Heart left ventricle (tissue), 16 donors: Measurements from ENCODE around the gene DLX3. TPM values are rescaled to one million over a fixed set of nuclear protein-coding genes. Genes with fewer than 3 reads are reported as not detected.
A peak's percentile ranks its signal among the peaks of the same experiment; 100 is the strongest.

Experiments
- ATAC-seq, 4 donors: fragments of 200-7000 bp; cut with Tn5 transposase; one replicate each; pipeline ENCODE4 v1.9.1; 2020 to 2022; ENCODE audit warnings: moderate library complexity in 4 of 4, mild to moderate bottlenecking in 3 of 4, moderate number of reproducible peaks in 1 of 4
- DNase-seq, 5 donors: peaks; one replicate each; pipeline ENCODE4 v3.0.0-alpha.2; 2020
- H3K27ac ChIP-seq, 12 donors: fragments of 200-600 bp; sonication (generic) in 4 of 12; one replicate each; pipeline versions ENCODE4 v1.5.0 to v1.8.0; 2016 to 2022; ENCODE audit warnings: mild to moderate bottlenecking in 2 of 12
- H3K27me3 ChIP-seq, 9 donors: fragments of 200-600 bp; sonication (generic) in 2 of 9; one replicate each; pipeline versions ENCODE4 v1.5.1 to v1.8.0; 2016 to 2022; ENCODE audit warnings: mild to moderate bottlenecking in 3 of 9
- H3K36me3 ChIP-seq, 9 donors: fragments of 200-600 bp; sonication (generic) in 2 of 9; one replicate each; pipeline versions ENCODE4 v1.5.0 to v1.8.0; 2018 to 2022; ENCODE audit warnings: mild to moderate bottlenecking in 2 of 9
- H3K4me1 ChIP-seq, 12 donors: fragments of 200-600 bp; sonication (generic) in 4 of 12; one replicate each; pipeline versions ENCODE4 v1.5.0 to v1.8.0; 2016 to 2022; ENCODE audit warnings: mild to moderate bottlenecking in 3 of 12
- H3K4me3 ChIP-seq, 12 donors: fragments of 200-600 bp; sonication (generic) in 4 of 12; one replicate each; pipeline versions ENCODE4 v1.5.0 to v1.8.0; 2017 to 2022; ENCODE audit warnings: mild to moderate bottlenecking in 9 of 12, moderate library complexity in 4 of 12
- H3K9me3 ChIP-seq, 12 donors: fragments of 200-600 bp; sonication (generic) in 4 of 12; one replicate each; pipeline versions ENCODE4 v1.5.0 to v1.8.0; 2016 to 2022; ENCODE audit warnings: mild to moderate bottlenecking in 1 of 12
- POLR2A ChIP-seq, 2 donors: fragments of 450-650 bp; IDR thresholded peaks; one replicate each; pipeline ENCODE4 v1.6.1; 2017; ENCODE audit warnings: antibody characterized with exemption in 2 of 2, mild to moderate bottlenecking in 2 of 2, moderate library complexity in 2 of 2
- whole genome bisulfite sequencing, 4 donors: extraction: QIAGEN DNeasy Blood & Tissue Kit in 2 of 4; methylation state at CpG; one replicate each; pipeline versions ENCODE4 v1.1.5 to v1.1.7; 2013 to 2018; 5-methylcytosine and 5-hydroxymethylcytosine counted together
- intact Hi-C, 10 donors: fragments of 100-400 bp; cut with DNase I; formaldehyde crosslinking; loops; one replicate each; pipeline versions ENCODE4 v1.11.1 to v1.14.2; 2022
- polyA plus RNA-seq, 2 donors: library from polyadenylated mRNA; stranded (reverse); fragments of 200-250 nt; gene quantifications; one replicate each; pipeline ENCODE4 v1.2.3, GENCODE V29; 2013
- total RNA-seq, 9 donors: library from RNA; depleted of rRNA in 2 of 9; stranded (reverse); fragments of >200 nt in 2 of 9; fragmentation: NEBNext Ultra II Directional in 3 of 9; extraction: Animal tissue kit (Norgen Biotek cat#: 25700) in 3 of 9; gene quantifications; one replicate each; pipeline versions ENCODE4 v1.1.0 to v1.2.4, GENCODE V29; 2016 to 2023
- TF ChIP-seq, protein P1 (sequence below), 12 donors: fragments of 200-600 bp; sonication (generic) in 4 of 12; IDR thresholded peaks; one replicate each; pipeline versions ENCODE4 v1.5.0 to v1.8.0; 2018 to 2022; ENCODE audit warnings: antibody characterized with exemption in 12 of 12, mild to moderate bottlenecking in 5 of 12
- donor health status: ischemic (EF 13 %, LVEDD 7.1; RV severe dilation, severe dysfunction).
- donor health status: healthy with polysubstance abuse.
- donor health status: DM: no; HTN: yes; CAD: no.
- donor health status: DM: no; HTN: no; CAD: no.
- donor health status: ischemic (EF 25% LVEDD 6.9; RV normal size, moderate dysfunction).
- donor health status: ischemic (EF 25% LVEDD 5.7; RV mildly dilated, moderate dysfunction).
- donor health status: healthy.
- donor health status: DM: yes; HTN: yes; CAD: no.
- donor health status: ischemic (EF 35%, LVEDD 5.7; RV mildly dilated, moderate dysfunction).
- donor health status: nonischemic (EF 11% LVEDD 7.7; RV severe dilation, severe dysfunction).
- donor health status: DM: yes; HTN: yes; CAD: no.
- donor health status: PGD.
- donor health status: ischemic (EF 29% LVEDD 5.4; RV normal size, mild dysfunction).
- donor health status: nonischemic (EF 23%, LVEDD 6.1; RV moderate dilation, normal function).

Gene DLX3
- total and polyA plus RNA-seq, 11 donors, result 0.08 to 0.61 (median 0.09) TPM; not detected in 6

DNA sequence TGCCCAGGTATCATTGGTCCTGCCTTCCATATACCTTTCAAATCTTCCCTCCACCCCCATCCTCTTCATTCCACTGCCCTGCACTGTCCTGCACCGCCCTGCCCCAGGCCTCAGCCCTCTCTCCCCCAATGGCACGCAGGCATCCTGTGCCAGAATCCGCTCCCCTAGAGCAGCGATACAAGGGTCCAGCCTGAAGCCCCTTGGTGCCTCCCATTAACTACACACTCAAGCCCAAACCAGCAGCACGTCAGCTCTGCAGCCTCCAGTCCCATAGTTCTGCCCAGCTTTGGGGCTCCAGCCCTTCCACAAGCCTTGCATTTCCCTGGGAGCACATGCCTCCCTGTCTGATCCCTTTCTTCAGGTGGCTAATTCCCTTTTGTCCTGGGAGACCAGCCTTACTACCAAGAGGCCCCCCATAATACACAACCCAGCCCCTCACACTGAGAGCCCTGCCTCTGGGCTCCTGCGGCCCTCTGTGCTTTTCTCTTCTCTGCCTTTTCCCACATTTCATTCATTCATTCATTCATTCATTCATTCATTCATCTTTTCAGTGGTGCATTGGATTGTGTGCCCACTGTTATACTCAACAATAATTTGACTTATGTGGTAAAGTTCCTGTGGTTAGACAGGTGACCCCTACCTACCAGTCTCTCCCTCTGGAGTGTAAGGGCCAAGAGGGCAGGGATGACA is 26.8 kb upstream of the DLX3 start:
- intact Hi-C loops, result loop anchor here in 2 of 10 donors (10.0 kb wide), 1 partner anchor 273 kb away; no protein-coding TSS in a partner anchor
- peaks cover 0 to 11% (median under 1%) of the 10 kb centered on the region in 12 donors for H3K4me1 ChIP-seq
- no peak overlapping the region for H3K4me3 ChIP-seq
- no peaks in the 10 kb centered on the region for H3K36me3 ChIP-seq
- TF ChIP-seq POLR2A (IDR thresholded peaks at IDR 0.05), result no peak
- TF ChIP-seq, protein P1, sequence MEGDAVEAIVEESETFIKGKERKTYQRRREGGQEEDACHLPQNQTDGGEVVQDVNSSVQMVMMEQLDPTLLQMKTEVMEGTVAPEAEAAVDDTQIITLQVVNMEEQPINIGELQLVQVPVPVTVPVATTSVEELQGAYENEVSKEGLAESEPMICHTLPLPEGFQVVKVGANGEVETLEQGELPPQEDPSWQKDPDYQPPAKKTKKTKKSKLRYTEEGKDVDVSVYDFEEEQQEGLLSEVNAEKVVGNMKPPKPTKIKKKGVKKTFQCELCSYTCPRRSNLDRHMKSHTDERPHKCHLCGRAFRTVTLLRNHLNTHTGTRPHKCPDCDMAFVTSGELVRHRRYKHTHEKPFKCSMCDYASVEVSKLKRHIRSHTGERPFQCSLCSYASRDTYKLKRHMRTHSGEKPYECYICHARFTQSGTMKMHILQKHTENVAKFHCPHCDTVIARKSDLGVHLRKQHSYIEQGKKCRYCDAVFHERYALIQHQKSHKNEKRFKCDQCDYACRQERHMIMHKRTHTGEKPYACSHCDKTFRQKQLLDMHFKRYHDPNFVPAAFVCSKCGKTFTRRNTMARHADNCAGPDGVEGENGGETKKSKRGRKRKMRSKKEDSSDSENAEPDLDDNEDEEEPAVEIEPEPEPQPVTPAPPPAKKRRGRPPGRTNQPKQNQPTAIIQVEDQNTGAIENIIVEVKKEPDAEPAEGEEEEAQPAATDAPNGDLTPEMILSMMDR (IDR thresholded peaks at IDR 0.05), result no peak
- no peak for DNase-seq
- 94 to 99% (median 95%) methylated on average over 6 of the region's 6 CpGs for WGBS, 4 donors
- no peaks in the 10 kb centered on the region for H3K9me3 ChIP-seq
- H3K27me3 ChIP-seq, result no peaks in the 10 kb centered on the region
- no peak overlapping the region for H3K27ac ChIP-seq
- ATAC-seq, result no peak

DNA sequence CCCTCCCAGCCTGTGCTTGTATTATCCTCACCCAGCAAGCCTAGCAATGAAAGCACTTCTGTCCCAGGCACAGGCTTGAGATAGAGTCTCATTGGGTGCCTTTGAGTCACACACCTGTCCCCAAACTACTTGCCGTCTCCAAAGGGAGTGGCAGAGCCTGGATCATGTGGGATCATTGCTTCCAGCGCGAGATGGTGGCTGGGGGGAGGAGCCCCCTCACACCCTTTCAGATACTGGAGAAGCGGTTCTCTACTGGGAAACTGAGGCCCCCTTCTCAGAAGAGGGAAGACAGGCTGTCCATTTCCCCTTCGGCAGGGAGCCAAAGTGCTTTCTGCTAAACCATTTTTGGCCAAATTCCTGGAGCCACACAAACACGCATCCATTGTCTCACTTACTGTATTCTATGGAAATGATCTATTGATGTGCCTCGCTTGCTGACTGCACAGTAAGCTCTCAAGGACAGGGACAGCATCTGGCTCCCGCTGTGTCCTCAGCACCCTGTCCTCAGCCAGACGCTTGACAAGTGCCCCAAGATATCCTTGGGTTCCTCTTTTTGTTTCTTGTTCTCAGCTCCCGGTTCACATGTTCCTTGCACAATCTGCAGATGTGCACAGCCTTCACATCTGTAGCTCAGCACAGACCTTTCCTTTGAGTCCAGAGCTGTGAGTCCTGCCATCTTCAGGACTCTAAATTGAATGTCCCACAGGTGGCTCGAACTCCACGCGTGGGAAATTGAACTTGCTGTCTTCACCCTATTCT is 26.0 kb upstream of the DLX3 start:
- 60 to 69% (median 65%) methylated on average over 13 of the region's 13 CpGs for WGBS, 4 donors
- Histone ChIP-seq H3K4me3 (no peak overlapping the region), H3K27me3 (no peaks in the 10 kb centered on the region), H3K9me3 (no peaks in the 10 kb centered on the region), H3K4me1 (peaks cover 0 to 11% (median 0%) of the 10 kb centered on the region in 12 donors), H3K36me3 (no peaks in the 10 kb centered on the region), H3K27ac (no peak overlapping the region)
- DNase-seq, result no peak
- TF ChIP-seq POLR2A (IDR thresholded peaks at IDR 0.05), result no peak
- TF ChIP-seq, protein P1 (IDR thresholded peaks at IDR 0.05), result no peak
- no peak for ATAC-seq
- intact Hi-C loops, result loop anchor here in 2 of 10 donors (10.0 kb wide), 1 partner anchor 274 kb away; no protein-coding TSS in a partner anchor

DNA sequence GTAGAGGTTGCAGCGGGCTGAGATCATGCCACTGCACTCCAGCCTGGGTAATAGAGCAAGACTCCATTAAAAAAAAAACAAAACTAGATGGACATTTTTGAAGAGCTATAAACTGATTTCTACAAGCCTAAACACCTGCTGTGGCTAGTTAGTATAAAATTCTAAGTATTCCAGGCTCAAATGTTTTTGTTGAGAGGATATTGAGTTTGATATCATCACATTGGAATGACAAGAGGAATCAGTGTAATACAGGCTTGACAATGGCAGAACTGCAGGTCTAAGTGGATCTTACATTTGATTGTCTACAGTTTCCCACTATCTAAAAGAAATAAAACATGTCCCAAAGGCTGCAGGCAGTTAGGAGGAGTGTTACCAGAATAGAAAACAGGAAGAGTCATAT is 23.9 kb upstream of the DLX3 start:
- 90 to 100% (median 93%) methylated on average over 1 of the region's 1 CpG for WGBS, 4 donors
- ATAC-seq, result no peak
- intact Hi-C loops, result no loop called here

More for the DNA sequence above, 23.9 kb upstream of the DLX3 start:
- no peaks in the 10 kb centered on the region for H3K27me3 ChIP-seq
- peak overlapping the region in 1 of 12 donors; percentile 27 for H3K27ac ChIP-seq
- TF ChIP-seq, protein P1 (IDR thresholded peaks at IDR 0.05), result no peak
- TF ChIP-seq POLR2A (IDR thresholded peaks at IDR 0.05), result no peak
- peaks cover 0 to 11% (median 0%) of the 10 kb centered on the region in 12 donors for H3K9me3 ChIP-seq
- no peaks in the 10 kb centered on the region for H3K36me3 ChIP-seq
- H3K4me1 ChIP-seq, result peaks cover 0 to 11% (median 0%) of the 10 kb centered on the region in 12 donors
- DNase-seq, result no peak
- no peak overlapping the region for H3K4me3 ChIP-seq
